ENCODE data around the gene LYG1.
"Not testable (repeated sequence)": the region's sequence is repeated elsewhere in the genome, so short reads cannot be mapped to it uniquely, and the experiment has no call there.

Gene LYG1

DNA sequence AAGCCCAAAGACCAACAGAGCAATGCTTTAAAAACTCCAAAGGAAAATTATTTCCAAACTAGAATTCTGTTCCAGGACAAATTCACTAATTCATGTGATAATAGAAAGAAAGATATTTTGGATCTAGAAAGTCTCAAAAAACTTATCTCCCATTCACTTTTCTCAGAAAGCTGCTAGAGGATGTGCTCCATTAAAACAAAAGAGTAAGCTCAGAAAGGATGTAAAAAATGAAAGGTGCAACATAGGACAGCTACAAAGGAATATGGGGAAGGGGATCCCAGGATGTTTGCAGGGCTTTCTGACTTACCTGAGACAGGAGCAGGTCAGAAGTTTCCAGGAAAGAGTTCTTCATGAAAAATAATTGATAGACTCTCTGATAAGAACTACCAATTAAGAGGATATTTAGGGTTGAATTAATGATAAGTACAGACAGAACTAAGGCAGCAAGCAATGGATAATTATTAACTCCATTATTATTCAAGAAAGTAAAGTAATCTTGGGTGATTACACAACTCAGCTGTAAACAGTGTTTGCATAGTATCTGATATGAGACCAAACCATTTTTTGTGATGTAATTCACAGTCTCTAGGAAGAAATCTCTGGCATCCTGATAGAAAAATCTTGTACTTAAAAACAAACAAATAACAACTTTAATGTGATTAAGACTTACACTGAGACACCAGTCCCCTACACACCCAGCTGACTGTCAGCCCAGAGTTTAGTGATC, 20.9 kb downstream of the LYG1 start:
- H3K4me1 ChIP-seq (ENCODE audit: low read depth, poor library complexity, severe bottlenecking) = no peaks in the 10 kb centered on the region
- no peak overlapping the region for H3K27ac ChIP-seq
- no peak overlapping the region for H2AFZ ChIP-seq (ENCODE audit: low read depth)
- H3K36me3 ChIP-seq (ENCODE audit: insufficient read depth) = no peaks in the 10 kb centered on the region
- no peaks in the 10 kb centered on the region for H3K79me2 ChIP-seq (ENCODE audit: insufficient read depth, low read depth)
- no peak overlapping the region for H3K4me3 ChIP-seq (IDR thresholded peaks at IDR 0.05; ENCODE audit: insufficient read depth, low read depth, low read length)
- H3K9ac ChIP-seq = no peak overlapping the region
- no peak overlapping the region for H3K4me2 ChIP-seq
- H3K27me3 ChIP-seq (ENCODE audit: insufficient read depth, low read depth) = no peaks in the 10 kb centered on the region
- H4K20me1 ChIP-seq (ENCODE audit: insufficient read depth) = no peaks in the 10 kb centered on the region
- TF ChIP-seq, protein P1, sequence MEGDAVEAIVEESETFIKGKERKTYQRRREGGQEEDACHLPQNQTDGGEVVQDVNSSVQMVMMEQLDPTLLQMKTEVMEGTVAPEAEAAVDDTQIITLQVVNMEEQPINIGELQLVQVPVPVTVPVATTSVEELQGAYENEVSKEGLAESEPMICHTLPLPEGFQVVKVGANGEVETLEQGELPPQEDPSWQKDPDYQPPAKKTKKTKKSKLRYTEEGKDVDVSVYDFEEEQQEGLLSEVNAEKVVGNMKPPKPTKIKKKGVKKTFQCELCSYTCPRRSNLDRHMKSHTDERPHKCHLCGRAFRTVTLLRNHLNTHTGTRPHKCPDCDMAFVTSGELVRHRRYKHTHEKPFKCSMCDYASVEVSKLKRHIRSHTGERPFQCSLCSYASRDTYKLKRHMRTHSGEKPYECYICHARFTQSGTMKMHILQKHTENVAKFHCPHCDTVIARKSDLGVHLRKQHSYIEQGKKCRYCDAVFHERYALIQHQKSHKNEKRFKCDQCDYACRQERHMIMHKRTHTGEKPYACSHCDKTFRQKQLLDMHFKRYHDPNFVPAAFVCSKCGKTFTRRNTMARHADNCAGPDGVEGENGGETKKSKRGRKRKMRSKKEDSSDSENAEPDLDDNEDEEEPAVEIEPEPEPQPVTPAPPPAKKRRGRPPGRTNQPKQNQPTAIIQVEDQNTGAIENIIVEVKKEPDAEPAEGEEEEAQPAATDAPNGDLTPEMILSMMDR (conservative IDR thresholded peaks at IDR 0.05; ENCODE audit: low read depth, low read length) = no peak

DNA sequence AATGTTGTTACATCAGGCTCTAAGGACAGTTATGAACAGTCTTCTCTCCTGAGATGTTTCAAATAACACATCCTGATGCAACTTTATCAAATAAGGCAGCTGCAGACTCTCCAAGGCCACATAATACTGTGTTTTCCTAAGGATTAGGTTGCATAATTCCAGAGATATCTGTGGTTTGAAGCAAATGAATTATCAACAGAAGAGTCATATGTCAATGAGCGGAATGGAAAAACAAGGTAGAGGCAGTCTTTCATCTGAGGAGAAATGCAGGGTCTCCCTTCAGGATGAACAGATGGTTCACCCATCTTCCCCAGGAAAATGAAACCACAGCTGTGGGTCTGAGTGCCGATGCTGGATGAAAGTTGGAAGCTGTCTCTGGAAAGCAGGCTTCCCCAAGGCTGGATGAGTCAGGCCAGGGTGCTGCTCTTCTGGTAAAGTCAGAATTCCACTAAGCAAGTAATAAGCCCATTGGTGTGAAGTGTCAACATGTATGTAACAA, 22.2 kb downstream of the LYG1 start:
- Histone ChIP-seq H3K79me2 (ENCODE audit: insufficient read depth, low read depth) (no peaks in the 10 kb centered on the region), H2AFZ (ENCODE audit: low read depth) (no peak overlapping the region), H3K4me1 (ENCODE audit: low read depth, poor library complexity, severe bottlenecking) (no peaks in the 10 kb centered on the region), H3K36me3 (ENCODE audit: insufficient read depth) (no peaks in the 10 kb centered on the region), H3K27me3 (ENCODE audit: insufficient read depth, low read depth) (no peaks in the 10 kb centered on the region), H4K20me1 (ENCODE audit: insufficient read depth) (no peaks in the 10 kb centered on the region), H3K9ac (no peak overlapping the region), H3K4me2 (no peak overlapping the region), H3K4me3 (IDR thresholded peaks at IDR 0.05; ENCODE audit: insufficient read depth, low read depth, low read length) (no peak overlapping the region), H3K27ac (no peak overlapping the region)
- TF ChIP-seq, protein P1 (conservative IDR thresholded peaks at IDR 0.05; ENCODE audit: low read depth, low read length) = no peak

DNA sequence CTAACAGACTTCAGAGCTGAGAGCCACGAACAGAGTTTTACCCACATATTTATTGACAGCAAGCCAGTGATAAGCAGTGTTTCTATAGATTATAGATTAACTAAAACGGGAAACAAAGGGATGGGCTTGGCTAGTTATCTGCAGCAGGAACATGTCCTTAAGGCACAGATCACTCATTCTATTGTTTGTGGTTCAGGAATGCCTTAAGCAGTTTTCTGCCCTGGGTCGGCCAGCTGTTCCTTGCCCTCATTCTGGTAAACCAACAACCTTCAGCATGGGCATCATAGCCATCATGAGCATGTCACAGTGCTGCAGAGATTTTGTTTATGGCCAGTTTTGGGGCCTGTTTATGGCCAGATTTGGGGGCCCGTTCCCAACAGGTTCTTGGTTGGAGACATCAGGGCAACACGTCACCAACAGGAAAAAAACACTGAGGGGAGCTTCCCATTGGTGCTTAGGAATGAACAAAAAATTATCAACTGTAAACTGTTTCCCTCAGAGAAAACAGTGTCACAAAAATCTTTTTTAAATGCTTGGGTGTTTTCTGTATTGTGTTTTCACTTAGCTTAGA, 22.7 kb downstream of the LYG1 start:
- H3K9ac ChIP-seq; H3K79me2 ChIP-seq (ENCODE audit: insufficient read depth, low read depth); H3K27ac ChIP-seq; H3K27me3 ChIP-seq (ENCODE audit: insufficient read depth, low read depth); H4K20me1 ChIP-seq (ENCODE audit: insufficient read depth); H3K4me3 ChIP-seq (IDR thresholded peaks at IDR 0.05; ENCODE audit: insufficient read depth, low read depth, low read length); H3K4me2 ChIP-seq; H2AFZ ChIP-seq (ENCODE audit: low read depth); H3K36me3 ChIP-seq (ENCODE audit: insufficient read depth); H3K4me1 ChIP-seq (ENCODE audit: low read depth, poor library complexity, severe bottlenecking): not testable (repeated sequence)

DNA sequence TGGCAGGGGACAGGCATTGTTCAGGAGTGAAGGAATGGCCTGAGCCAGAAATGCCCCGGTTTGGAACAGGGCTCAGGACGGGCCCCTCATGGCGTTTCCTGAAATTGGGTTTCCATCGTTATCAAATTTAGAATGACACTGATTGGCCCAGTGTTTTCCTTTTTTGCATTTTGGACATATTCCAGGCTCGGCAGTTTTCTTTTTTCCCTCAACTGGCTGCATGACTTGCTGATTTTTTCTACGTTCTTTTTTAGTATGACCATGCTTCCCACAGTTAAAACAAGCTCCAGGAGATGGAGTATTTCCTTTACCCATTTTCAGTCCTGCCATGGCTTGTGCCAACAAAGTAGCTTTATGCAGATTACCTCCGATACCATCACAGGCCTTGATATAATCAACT, 25.1 kb downstream of the LYG1 start:
- H3K9ac ChIP-seq = no peak overlapping the region
- H3K4me2 ChIP-seq = no peak overlapping the region
- TF ChIP-seq, protein P1 (conservative IDR thresholded peaks at IDR 0.05; ENCODE audit: low read depth, low read length) = no peak
- no peaks in the 10 kb centered on the region for H3K4me1 ChIP-seq (ENCODE audit: low read depth, poor library complexity, severe bottlenecking)
- H2AFZ ChIP-seq (ENCODE audit: low read depth) = no peak overlapping the region
- H3K36me3 ChIP-seq (ENCODE audit: insufficient read depth) = no peaks in the 10 kb centered on the region
- no peak overlapping the region for H3K4me3 ChIP-seq (IDR thresholded peaks at IDR 0.05; ENCODE audit: insufficient read depth, low read depth, low read length)
- H3K27me3 ChIP-seq (ENCODE audit: insufficient read depth, low read depth) = no peaks in the 10 kb centered on the region
- H3K79me2 ChIP-seq (ENCODE audit: insufficient read depth, low read depth) = no peaks in the 10 kb centered on the region
- H3K27ac ChIP-seq = no peak overlapping the region
- no peaks in the 10 kb centered on the region for H4K20me1 ChIP-seq (ENCODE audit: insufficient read depth)

DNA sequence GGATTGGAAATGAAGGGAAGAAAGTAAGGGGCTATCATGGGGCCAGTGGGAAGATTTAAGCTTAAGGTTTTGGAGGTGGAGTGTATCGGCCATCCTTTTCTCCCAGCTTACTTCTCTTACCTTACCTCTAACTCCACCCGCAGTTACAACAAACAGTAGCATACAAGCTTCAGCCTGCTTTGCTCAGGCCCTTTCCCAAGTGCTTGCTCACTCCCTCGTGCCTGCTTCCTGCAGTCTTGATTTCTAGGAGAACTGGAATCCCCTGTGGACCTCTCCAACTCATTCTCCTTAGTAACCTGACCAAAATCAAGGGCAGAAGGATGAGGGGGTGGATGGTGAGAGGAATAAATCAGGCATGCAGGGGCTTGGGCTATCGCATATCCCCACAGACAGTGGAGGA, 39.8 kb downstream of the LYG1 start:
- H3K27ac ChIP-seq = no peak overlapping the region
- H3K4me2 ChIP-seq = no peak overlapping the region
- no peak overlapping the region for H3K4me3 ChIP-seq (IDR thresholded peaks at IDR 0.05; ENCODE audit: insufficient read depth, low read depth, low read length)
- no peaks in the 10 kb centered on the region for H3K79me2 ChIP-seq (ENCODE audit: insufficient read depth, low read depth)
- H4K20me1 ChIP-seq (ENCODE audit: insufficient read depth) = no peaks in the 10 kb centered on the region
- TF ChIP-seq, protein P1 (conservative IDR thresholded peaks at IDR 0.05; ENCODE audit: low read depth, low read length) = no peak
- H3K36me3 ChIP-seq (ENCODE audit: insufficient read depth) = no peaks in the 10 kb centered on the region
- H3K9ac ChIP-seq = no peak overlapping the region
- no peaks in the 10 kb centered on the region for H3K27me3 ChIP-seq (ENCODE audit: insufficient read depth, low read depth)
- H3K4me1 ChIP-seq (ENCODE audit: low read depth, poor library complexity, severe bottlenecking) = no peaks in the 10 kb centered on the region
- no peak overlapping the region for H2AFZ ChIP-seq (ENCODE audit: low read depth)
